T-helper 17 cell (primary cell): Measurements from ENCODE around the gene TAF13. TPM values are rescaled to one million over a fixed set of nuclear protein-coding genes. Genes with fewer than 3 reads are reported as not detected.
"Not testable (repeated sequence)": the region's sequence is repeated elsewhere in the genome, so short reads cannot be mapped to it uniquely, and the experiment has no call there.

ENCODE experiments used
- ATAC-seq: fragments of 150-1000 bp; cut with Tn5 transposase; 2 replicates; pipeline ENCODE4 v1.10.0; 2021; ENCODE audit warnings: mild to moderate bottlenecking, moderate library complexity
- DNase-seq, 3 donors: peaks; one replicate each; pipeline versions ENCODE4 v3.0.0 to v3.0.0-alpha.2; 2020 to 2021
- H3K9me3 ChIP-seq: one replicate; pipeline ENCODE4 v1.7.0; 2013; ENCODE audit warnings: low read length, mild to moderate bottlenecking; ENCODE audit not compliant: control insufficient read depth, poor library complexity, severe bottlenecking
- H3K27ac Mint-ChIP-seq: one replicate; pipeline ENCODE4 v1.8.0; 2022; ENCODE audit warnings: mild to moderate bottlenecking, moderate library complexity, mixed read lengths
- H3K27me3 Mint-ChIP-seq: one replicate; pipeline ENCODE4 v1.8.0; 2022; ENCODE audit warnings: mixed read lengths
- H3K36me3 Mint-ChIP-seq: one replicate; pipeline ENCODE4 v1.8.0; 2022; ENCODE audit warnings: low read depth, mixed read lengths
- H3K4me1 Mint-ChIP-seq: one replicate; pipeline ENCODE4 v1.8.0; 2022; ENCODE audit warnings: mild to moderate bottlenecking, mixed read lengths
- H3K4me3 Mint-ChIP-seq: one replicate; pipeline ENCODE4 v1.8.0; 2022; ENCODE audit warnings: mild to moderate bottlenecking, moderate library complexity, mixed read lengths
- total RNA-seq, 4 donors: library from RNA in 2 of 4; stranded (reverse) in 2 of 4; gene quantifications; one replicate each; pipeline ENCODE4 v1.2.3 and lab custom pipeline; 2022 to 2026

The TAF13 gene
- total RNA-seq, 2 donors from 2014 or later = 24.3 to 32.9 TPM

DNA sequence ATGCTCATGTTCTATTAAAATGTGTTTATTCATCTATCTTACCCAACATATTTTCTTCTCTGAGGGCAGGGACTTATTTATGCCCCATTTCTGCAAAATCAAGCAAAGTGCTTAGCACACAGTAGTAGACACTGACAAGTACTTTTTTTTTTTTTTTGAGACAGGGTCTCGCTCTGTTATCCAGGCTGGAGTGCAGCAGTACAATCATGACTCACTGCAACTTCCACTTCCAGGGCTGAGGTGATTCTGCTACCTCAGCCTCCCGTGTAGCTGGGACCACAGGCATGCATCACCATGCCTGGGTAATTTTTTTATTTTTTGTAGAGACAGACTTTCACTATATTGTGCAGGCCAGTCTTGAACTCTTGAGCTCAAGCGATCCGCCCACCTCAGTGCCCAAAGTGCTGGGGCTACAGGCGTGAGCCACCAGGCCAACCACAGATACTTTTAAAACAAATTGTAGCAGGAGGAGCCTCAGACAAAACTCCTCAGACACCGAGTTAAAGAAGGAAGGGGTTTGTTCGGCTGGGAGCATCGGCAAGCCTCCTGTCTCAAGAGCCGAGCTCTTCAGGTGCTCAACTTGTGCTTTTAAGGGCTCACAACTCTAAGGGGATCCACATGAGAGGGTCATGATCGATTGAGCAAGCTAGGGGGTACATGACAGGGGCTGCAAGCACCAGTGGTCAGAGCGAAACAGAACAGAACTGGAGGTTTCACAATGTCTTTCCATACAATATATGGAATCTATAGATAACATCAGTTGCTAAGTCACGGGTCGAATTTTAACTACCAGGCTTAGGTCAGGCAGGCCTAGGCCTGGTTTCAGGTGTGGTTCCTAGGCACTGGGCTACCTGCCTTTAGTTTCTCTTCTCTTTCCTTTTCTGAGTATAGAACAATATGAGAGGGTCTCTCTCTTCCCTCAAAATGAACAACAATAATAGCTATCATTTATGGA lies 9.0 kb upstream of the TAF13 start:
- Mint-ChIP-seq H3K36me3 (no peaks in the 10 kb centered on the region), H3K27ac (no peak overlapping the region), H3K27me3 (no peaks in the 10 kb centered on the region), H3K4me1 (peaks cover 5% of the 10 kb centered on the region), H3K4me3 (no peak overlapping the region)
- ATAC-seq = no peak
- no peak for DNase-seq
- no peaks in the 10 kb centered on the region for H3K9me3 ChIP-seq

DNA sequence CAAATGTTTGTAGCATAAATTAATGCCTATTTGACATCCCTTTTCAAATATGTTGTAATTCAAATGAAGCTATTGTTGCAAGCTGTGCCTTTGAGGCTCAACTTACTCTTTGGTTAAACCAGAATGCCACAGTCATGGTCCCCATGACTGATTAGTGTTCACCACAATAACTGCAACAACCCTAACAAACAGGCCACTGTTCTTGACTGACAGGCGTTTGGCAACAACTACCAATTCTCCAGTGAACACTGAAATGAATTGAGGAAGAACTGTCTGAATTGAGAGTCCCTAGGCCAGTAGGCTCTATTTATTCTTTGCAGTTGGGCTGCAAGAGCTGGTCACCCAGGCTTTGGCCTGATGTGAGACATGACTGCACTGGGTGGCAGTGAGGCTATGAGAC lies 8.1 kb upstream of the TAF13 start:
- Mint-ChIP-seq H3K36me3 (no peaks in the 10 kb centered on the region), H3K27ac (no peak overlapping the region), H3K4me3 (no peak overlapping the region)

DNA sequence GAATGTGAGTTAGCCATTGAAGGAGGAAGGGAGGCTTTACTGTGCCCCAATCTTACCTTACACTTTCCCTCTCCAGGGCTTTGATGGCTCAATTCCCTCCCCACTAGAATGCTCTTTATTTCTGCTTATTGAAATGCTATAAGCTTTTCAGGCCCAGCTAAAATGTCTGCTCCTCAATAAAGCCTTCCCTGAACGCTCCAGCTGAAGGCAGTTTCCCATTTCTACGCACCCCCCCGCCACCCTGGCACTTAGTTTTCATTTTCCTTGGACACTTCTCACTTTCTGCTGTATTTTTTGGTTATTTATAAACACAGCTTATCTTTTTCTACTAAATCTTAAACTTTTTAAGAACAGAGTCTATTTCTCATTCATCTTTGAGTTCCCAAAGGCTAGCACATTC lies 7.7 kb upstream of the TAF13 start:
- no peaks in the 10 kb centered on the region for H3K9me3 ChIP-seq
- Mint-ChIP-seq H3K36me3 (no peaks in the 10 kb centered on the region), H3K4me3 (no peak overlapping the region), H3K4me1 (peaks cover 3% of the 10 kb centered on the region), H3K27ac (no peak overlapping the region), H3K27me3 (no peaks in the 10 kb centered on the region)
- DNase-seq (no peak), ATAC-seq (no peak)

More for the DNA sequence above, 8.1 kb upstream of the TAF13 start:
- H3K9me3 ChIP-seq = no peaks in the 10 kb centered on the region
- peaks cover 3% of the 10 kb centered on the region for H3K4me1 Mint-ChIP-seq
- DNase-seq (no peak), ATAC-seq (no peak)
- no peaks in the 10 kb centered on the region for H3K27me3 Mint-ChIP-seq

DNA sequence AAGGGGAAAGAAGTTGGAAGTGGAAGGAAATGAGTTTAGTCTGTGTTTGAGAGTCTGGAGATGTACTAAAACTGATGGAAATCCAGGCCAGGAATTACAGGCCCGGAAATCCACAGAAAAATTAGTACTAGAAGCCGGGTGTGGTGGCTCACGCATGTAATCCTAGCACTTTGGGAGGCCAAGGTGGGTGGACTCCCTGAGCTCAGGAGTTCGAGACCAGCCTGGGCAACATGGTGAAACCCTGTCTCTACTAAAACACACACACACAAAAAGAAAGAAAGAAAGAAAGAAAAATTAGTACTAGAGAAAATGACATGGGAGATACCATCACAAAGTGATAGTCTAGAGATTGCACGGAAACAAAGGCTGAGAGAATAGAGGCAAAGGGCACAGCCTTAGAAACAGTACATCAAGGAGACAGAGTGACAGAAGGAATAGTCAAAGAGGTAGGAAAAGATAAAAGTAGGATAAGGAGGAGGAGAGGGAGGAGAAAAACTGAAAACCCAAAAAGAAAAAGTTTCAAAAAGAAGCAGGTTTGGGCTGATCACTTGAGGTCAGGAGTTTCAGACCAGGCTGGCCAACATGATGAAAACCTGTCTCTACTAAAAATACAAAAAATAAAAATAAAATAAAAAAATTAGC lies 4.8 kb upstream of the TAF13 start:
- ATAC-seq = no peak
- Mint-ChIP-seq H3K27me3 (no peaks in the 10 kb centered on the region), H3K27ac (peak overlapping the region; percentile 57), H3K36me3 (peaks cover 2% of the 10 kb centered on the region), H3K4me3 (no peak overlapping the region), H3K4me1 (peaks cover 8% of the 10 kb centered on the region)
- no peak for DNase-seq
- H3K9me3 ChIP-seq = no peaks in the 10 kb centered on the region

DNA sequence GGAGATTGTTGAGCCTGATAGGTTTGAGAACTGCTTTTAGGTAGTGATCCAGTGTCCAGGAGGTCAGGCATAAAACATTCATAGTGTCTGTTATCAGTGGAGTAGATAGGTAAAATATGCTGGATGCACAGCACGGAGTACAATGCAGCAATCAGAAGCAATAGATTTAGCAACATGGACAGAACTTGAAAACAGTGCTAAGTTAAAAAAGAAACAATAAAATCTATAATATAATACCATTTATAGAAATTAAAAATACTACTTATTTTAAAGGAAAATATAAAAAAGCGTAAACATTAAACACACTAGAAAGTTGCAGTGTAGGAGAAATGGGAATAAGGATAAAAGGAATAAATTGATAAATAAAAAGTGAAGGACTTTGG lies 3.4 kb upstream of the TAF13 start:
- Mint-ChIP-seq H3K4me3 (no peak overlapping the region), H3K27me3 (no peaks in the 10 kb centered on the region), H3K4me1 (peaks cover 15% of the 10 kb centered on the region), H3K27ac (no peak overlapping the region), H3K36me3 (peaks cover 2% of the 10 kb centered on the region)
- H3K9me3 ChIP-seq = no peaks in the 10 kb centered on the region
- ATAC-seq = no peak
- no peak for DNase-seq

DNA sequence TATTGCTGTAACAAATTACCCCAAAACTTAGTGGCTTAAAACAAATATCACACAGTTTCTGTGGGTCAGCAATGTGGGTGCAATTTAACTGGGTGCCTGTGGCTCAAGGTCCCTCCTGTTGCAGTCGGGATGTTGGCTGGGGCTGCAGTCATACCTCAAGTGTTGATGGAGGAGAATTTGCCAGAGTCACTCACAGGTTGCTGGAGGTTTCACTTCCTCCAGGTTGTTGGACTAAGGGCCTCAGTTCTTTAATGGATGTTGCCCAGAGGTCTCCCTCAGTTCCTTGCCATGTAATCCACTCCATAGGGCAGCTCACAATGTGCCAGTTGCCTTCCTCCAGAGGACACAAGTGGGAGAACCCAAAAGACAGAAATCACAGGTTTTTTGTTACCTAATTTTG lies 2.5 kb upstream of the TAF13 start:
- no peaks in the 10 kb centered on the region for H3K9me3 ChIP-seq
- Mint-ChIP-seq H3K27me3 (no peaks in the 10 kb centered on the region), H3K27ac (no peak overlapping the region), H3K4me1 (peaks cover 16% of the 10 kb centered on the region), H3K36me3 (peaks cover 2% of the 10 kb centered on the region), H3K4me3 (no peak overlapping the region)
- DNase-seq (no peak), ATAC-seq (no peak)

DNA sequence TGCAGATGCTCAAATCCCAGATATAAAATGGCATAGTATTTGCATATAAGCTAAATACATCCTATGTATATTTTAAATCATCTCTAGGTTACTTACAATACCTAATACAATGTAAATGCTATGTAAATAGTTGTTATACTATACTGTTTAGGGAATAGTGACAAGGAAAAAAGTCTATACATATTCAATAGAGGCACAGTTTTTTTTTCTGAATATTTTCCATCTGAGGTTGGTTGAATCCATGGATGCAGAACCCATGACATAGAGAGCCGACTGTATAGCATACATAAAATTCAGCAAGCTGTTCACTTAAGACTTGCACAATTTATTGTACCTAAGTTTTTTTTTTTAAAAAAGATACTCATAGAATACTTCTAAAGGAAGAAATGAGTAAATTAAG lies 6.5 kb downstream of the TAF13 start:
- Mint-ChIP-seq H3K27ac (no peak overlapping the region), H3K27me3 (no peaks in the 10 kb centered on the region), H3K36me3 (peaks cover 2% of the 10 kb centered on the region), H3K4me1 (peaks cover 4% of the 10 kb centered on the region), H3K4me3 (no peak overlapping the region)
- ATAC-seq (no peak), DNase-seq (no peak)
- H3K9me3 ChIP-seq = no peaks in the 10 kb centered on the region

DNA sequence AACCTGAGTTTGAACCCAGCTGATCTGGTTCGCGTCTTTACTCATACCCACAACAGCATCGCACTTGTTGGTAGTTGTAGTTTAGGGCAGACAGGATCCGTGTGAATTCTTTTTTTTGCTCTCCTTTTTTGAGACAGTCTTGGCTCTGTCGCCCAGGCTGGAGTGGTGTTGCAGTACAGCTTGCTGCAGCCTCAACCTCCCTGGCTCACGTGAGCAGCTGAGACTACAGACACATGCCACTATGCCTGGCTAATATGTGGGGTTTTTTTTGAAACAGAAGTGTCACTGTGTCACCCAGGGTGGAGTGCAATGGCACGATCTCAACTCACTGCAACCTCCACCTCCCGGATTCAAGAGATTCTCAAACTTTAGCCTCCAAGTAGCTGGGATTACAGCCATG lies 7.9 kb downstream of the TAF13 start:
- DNase-seq (no peak), ATAC-seq (no peak)
- Mint-ChIP-seq H3K27me3 (no peaks in the 10 kb centered on the region), H3K36me3 (peaks cover 2% of the 10 kb centered on the region), H3K4me1 (peaks cover 3% of the 10 kb centered on the region), H3K27ac (no peak overlapping the region), H3K4me3 (no peak overlapping the region)
- no peaks in the 10 kb centered on the region for H3K9me3 ChIP-seq

DNA sequence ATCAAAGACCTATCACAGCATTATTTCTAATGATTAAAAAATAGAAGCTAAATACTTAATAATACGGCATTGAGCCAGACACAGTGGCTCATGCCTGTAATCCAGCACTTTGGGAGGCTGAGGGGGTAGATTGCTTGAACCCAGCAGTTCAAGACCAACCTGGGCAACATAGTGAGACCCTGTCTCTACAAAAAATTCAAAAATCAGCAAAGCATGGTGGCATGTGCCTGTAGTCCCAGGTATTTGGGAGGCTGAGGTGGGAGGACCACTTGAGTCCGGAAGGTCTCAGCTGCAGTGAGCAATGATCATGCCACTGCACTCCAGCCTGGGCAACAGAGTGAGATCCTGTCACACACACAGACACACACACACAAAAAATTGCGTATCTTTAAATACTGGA lies 10.7 kb downstream of the TAF13 start:
- H3K9me3 ChIP-seq = no peaks in the 10 kb centered on the region
- Mint-ChIP-seq H3K36me3 (peaks cover 2% of the 10 kb centered on the region), H3K4me1 (no peaks in the 10 kb centered on the region), H3K27me3 (no peaks in the 10 kb centered on the region), H3K27ac (no peak overlapping the region), H3K4me3 (no peak overlapping the region)
- no peak for ATAC-seq
- no peak for DNase-seq

DNA sequence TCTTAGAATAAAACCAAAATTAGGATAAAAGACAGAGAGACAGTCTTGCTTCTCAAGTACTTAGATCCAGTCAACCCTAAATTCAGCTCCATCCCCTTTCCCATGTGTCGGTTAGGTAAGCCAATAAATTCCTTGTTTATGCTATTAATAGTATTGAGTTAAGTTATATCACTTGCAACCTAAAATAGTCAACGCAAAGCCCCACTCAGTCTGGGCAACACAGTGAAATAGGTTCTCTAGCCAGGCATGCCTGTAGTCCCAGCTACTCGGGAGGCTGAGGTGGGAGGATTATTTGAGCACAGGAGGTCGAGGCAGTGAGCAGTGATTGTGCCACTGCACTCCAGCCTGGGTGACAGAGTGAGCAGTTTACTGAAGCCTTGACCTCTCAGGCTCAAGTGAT lies 14.6 kb downstream of the TAF13 start:
- Mint-ChIP-seq H3K4me1 (no peaks in the 10 kb centered on the region), H3K4me3 (no peak overlapping the region), H3K27me3 (no peaks in the 10 kb centered on the region), H3K36me3 (peaks cover 2% of the 10 kb centered on the region), H3K27ac (no peak overlapping the region)
- DNase-seq = no peak
- no peak for ATAC-seq
- H3K9me3 ChIP-seq = no peaks in the 10 kb centered on the region

DNA sequence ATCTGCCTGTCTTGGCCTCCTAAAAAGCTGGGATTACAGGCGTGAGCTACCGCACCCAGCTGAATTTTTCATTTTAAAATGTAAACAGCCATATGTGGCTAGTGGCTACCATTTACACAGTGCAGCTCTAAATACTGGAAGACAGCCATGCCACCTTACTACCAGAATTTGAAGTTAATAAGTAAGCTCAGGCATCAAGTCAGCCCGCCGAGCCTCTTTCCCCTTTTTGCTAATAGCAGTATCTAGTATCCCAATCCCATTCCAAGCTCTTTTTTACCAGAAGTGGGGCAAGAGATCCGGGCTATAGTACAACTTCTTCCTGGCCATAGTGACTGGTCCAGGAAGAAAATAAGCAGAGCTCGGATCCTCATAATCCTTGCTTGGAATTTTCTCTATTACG lies 15.1 kb downstream of the TAF13 start:
- DNase-seq = no peak
- H3K27ac Mint-ChIP-seq = no peak overlapping the region

DNA sequence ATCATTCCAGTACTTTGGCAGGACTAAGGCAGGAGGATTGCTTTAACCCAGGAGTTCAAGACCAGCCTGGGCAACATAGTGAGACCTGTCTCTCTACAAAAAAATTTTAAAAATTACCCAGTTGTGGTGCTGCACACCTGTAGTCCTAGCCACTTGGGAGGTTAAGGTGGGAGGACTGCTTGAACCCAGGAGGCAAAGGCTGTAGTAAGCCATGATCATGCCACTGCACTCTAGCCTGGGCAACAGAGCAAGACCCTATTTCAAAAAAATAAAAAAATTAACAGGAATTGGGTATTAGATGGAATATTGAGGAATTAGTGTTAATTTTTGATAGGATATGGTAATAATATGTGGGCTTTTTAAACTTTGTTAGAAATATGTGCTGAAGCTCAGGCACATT lies 16.8 kb downstream of the TAF13 start:
- H3K4me1 Mint-ChIP-seq = no peaks in the 10 kb centered on the region
- no peaks in the 10 kb centered on the region for H3K9me3 ChIP-seq
- no peak overlapping the region for H3K27ac Mint-ChIP-seq
- no peaks in the 10 kb centered on the region for H3K36me3 Mint-ChIP-seq
- DNase-seq = no peak
- no peaks in the 10 kb centered on the region for H3K27me3 Mint-ChIP-seq
- no peak for ATAC-seq
- H3K4me3 Mint-ChIP-seq = no peak overlapping the region

More for the DNA sequence above, 15.1 kb downstream of the TAF13 start:
- peaks cover 2% of the 10 kb centered on the region for H3K36me3 Mint-ChIP-seq
- no peak overlapping the region for H3K4me3 Mint-ChIP-seq
- no peaks in the 10 kb centered on the region for H3K9me3 ChIP-seq
- H3K27me3 Mint-ChIP-seq = no peaks in the 10 kb centered on the region
- no peak for ATAC-seq
- no peaks in the 10 kb centered on the region for H3K4me1 Mint-ChIP-seq

DNA sequence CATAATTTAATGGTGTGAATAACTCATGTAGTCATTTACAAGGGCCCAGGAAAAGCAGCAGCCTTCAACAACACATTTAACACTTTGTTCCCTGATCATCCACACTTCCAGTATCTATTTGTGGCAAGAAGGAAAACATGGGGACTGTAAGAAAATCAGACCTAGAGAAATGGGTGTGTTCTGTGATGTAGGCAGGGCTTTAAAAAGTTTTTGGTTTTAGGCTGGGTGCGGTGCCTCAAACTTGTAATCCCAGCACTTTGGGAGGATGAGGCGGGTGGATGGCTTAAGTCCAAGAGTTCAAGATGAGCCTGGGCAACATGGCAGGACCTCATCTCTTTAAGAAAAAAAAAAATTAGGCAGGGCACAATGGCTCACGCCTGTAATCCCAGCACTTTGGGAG lies 19.7 kb downstream of the TAF13 start:
- H3K9me3 ChIP-seq = no peaks in the 10 kb centered on the region
- H3K27ac Mint-ChIP-seq = no peak overlapping the region

DNA sequence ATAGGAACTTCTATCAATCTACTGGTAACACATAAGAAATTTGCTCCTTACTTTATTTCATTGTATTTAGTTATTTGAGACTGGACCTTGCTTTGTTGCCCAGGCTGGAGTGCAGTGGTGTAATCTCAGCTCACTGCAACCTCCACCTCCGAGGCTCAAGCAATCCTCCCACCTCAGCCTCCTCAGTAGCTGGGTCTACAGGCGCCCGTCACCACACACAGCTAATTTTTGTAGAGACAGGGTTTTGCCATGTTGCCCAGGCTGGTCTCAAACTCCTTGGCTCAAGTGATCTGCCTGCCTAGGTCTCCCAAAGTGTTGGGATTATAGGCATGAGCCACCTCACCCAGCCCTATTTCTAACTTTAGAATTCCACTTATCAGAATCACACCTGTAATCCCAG lies 23.7 kb downstream of the TAF13 start:
- not testable (repeated sequence) for H3K4me1 Mint-ChIP-seq

More for the DNA sequence above, 19.7 kb downstream of the TAF13 start:
- Mint-ChIP-seq H3K36me3 (no peaks in the 10 kb centered on the region), H3K4me3 (no peak overlapping the region), H3K27me3 (no peaks in the 10 kb centered on the region), H3K4me1 (no peaks in the 10 kb centered on the region)
- DNase-seq (no peak), ATAC-seq (no peak)

More for the DNA sequence above, 23.7 kb downstream of the TAF13 start:
- H3K27ac Mint-ChIP-seq, H3K36me3 Mint-ChIP-seq, H3K27me3 Mint-ChIP-seq, H3K4me3 Mint-ChIP-seq, ATAC-seq, H3K9me3 ChIP-seq, DNase-seq: not testable (repeated sequence)
